Endothelial cell of umbilical vein (primary cell): ENCODE measurements around the gene MBNL2. TPM values are rescaled to one million over a fixed set of nuclear protein-coding genes. Genes with fewer than 3 reads are reported as not detected.

Source experiments
- BruUV-seq: library from RNA; stranded (reverse); fragments of 400-500 nt; replicated peaks from 2 replicates; lab custom pipeline; 2021; lab: Mats Ljungman, UMichigan
- CTCF ChIA-PET: fragments of 300-600, 350-600 bp; sonication (Branson Sonifier 250); formaldehyde crosslinking; loops from one replicate; lab custom pipeline; 2021; ENCODE audit warnings: antibody characterized with exemption, inconsistent platforms; lab: Charles Lee
- POLR2A ChIA-PET: fragments of 300-600, 350-600 bp; sonication (Branson Sonifier 250); formaldehyde crosslinking; loops from one replicate; lab custom pipeline; 2021; ENCODE audit warnings: antibody characterized with exemption, inconsistent platforms; lab: Charles Lee
- DNase-seq: peaks from one replicate; pipeline ENCODE4 v3.0.0-alpha.2; 2011; ENCODE audit warnings: low read depth, low spot score
- FAIRE-seq: peaks from 2 replicates; lab custom pipeline; 2011; peaks lifted over from hg19 to GRCh38; lab: Jason Lieb, UNC
- H2AFZ ChIP-seq: 2 replicates; pipeline ENCODE4 v1.6.0; 2012; ENCODE audit warnings: low read depth, low read length, control low read depth, inconsistent platforms
- H3K27ac ChIP-seq: 2 replicates; pipeline ENCODE4 v1.5.1; 2011; ENCODE audit warnings: low read depth, mild to moderate bottlenecking, control low read depth, low read length, moderate library complexity; ENCODE audit not compliant: insufficient read depth
- H3K27me3 ChIP-seq, 2 experiments: 2 replicates each; pipeline versions ENCODE4 v1.6.0 to v1.6.1; 2011; ENCODE audit warnings: low read length in 2 of 2, mixed read lengths in 1 of 2; ENCODE audit not compliant: control insufficient read depth in 2 of 2, insufficient read depth in 2 of 2
- H3K36me3 ChIP-seq, 2 experiments: 2 replicates in 1 of 2; 3 replicates in 1 of 2; pipeline ENCODE4 v1.5.1; 2011; ENCODE audit warnings: low read length in 2 of 2, mild to moderate bottlenecking in 1 of 2, moderate library complexity in 1 of 2; ENCODE audit not compliant: control insufficient read depth in 2 of 2, insufficient read depth in 2 of 2; ENCODE audit errors: extremely low read depth in 1 of 2
- H3K4me1 ChIP-seq: 3 replicates; pipeline ENCODE4 v1.5.1; 2011; ENCODE audit warnings: mild to moderate bottlenecking, low read length; ENCODE audit not compliant: control insufficient read depth, insufficient read depth; ENCODE audit errors: extremely low read depth
- H3K4me2 ChIP-seq: 2 replicates; pipeline ENCODE4 v1.6.1; 2011; ENCODE audit warnings: low read length, control low read depth, mixed read lengths; ENCODE audit not compliant: insufficient read depth
- H3K4me3 ChIP-seq, 3 experiments: fragments of 200-600 bp in 1 of 3; sonication (generic), shearing (Covaris generic) in 1 of 3; replicated peaks in 1 of 3; 2 replicates each; pipeline ENCODE4 v1.5.1; 2011 to 2016; ENCODE audit warnings: control low read depth in 3 of 3, low read length in 3 of 3, mild to moderate bottlenecking in 2 of 3, inconsistent platforms in 1 of 3, low read depth in 1 of 3, moderate library complexity in 1 of 3; ENCODE audit not compliant: insufficient read depth in 1 of 3
- H3K79me2 ChIP-seq: 2 replicates; pipeline ENCODE4 v1.6.0; 2012; ENCODE audit warnings: low read length, inconsistent platforms; ENCODE audit not compliant: control insufficient read depth, insufficient read depth
- H3K9ac ChIP-seq: replicated peaks from 2 replicates; pipeline ENCODE3; 2011; ENCODE audit warnings: low read length, control low read depth; ENCODE audit not compliant: insufficient read depth; ENCODE audit errors: extremely low read depth
- H3K9me1 ChIP-seq: replicated peaks from 3 replicates; pipeline ENCODE4 v1.6.0; 2011; ENCODE audit warnings: mild to moderate bottlenecking, low read length; ENCODE audit not compliant: control insufficient read depth, insufficient read depth; ENCODE audit errors: extremely low read depth
- H3K9me3 ChIP-seq: replicated peaks from 2 replicates; pipeline ENCODE4 v1.5.1; 2012; ENCODE audit warnings: low read length, inconsistent platforms; ENCODE audit not compliant: control insufficient read depth, insufficient read depth
- H4K20me1 ChIP-seq: replicated peaks from 2 replicates; pipeline ENCODE3; 2011; ENCODE audit warnings: mild to moderate bottlenecking, low read length; ENCODE audit not compliant: control insufficient read depth, insufficient read depth; ENCODE audit errors: extremely low read depth
- EZH2 ChIP-seq: IDR thresholded peaks from 2 replicates; pipeline ENCODE4 v1.6.1; 2012; ENCODE audit warnings: borderline replicate concordance, low read depth, mild to moderate bottlenecking, moderate library complexity, low read length, inconsistent platforms; ENCODE audit not compliant: severe bottlenecking
- FOS ChIP-seq: IDR thresholded peaks from 2 replicates; pipeline ENCODE4 v1.6.1; 2011; ENCODE audit warnings: mild to moderate bottlenecking, low read length, moderate library complexity, borderline replicate concordance; ENCODE audit not compliant: insufficient read depth
- GATA2 ChIP-seq: IDR thresholded peaks from 2 replicates; pipeline ENCODE4 v1.7.0; 2011; ENCODE audit warnings: low read depth, mild to moderate bottlenecking, moderate library complexity, mixed read lengths, low read length; ENCODE audit not compliant: insufficient read length, insufficient read depth
- JUN ChIP-seq: IDR thresholded peaks from 2 replicates; pipeline ENCODE4 v1.6.1; 2011; ENCODE audit warnings: borderline replicate concordance, low read depth; ENCODE audit not compliant: insufficient read length, insufficient read depth
- MYC ChIP-seq: IDR thresholded peaks from one replicate; pipeline ENCODE4 v1.6.1; 2011; ENCODE audit warnings: mild to moderate bottlenecking, low read depth, low read length
- POLR2A ChIP-seq: IDR thresholded peaks from 2 replicates; pipeline ENCODE4 v1.6.1; 2012; ENCODE audit warnings: low read depth, mild to moderate bottlenecking, control low read depth, low read length
- POLR2AphosphoS5 ChIP-seq: IDR thresholded peaks from 2 replicates; pipeline ENCODE4 v1.6.1; 2012; ENCODE audit warnings: low read depth, mild to moderate bottlenecking, control low read depth, low read length, moderate library complexity; ENCODE audit not compliant: insufficient read depth
- dilution Hi-C: fragments of 300-500 bp; cut with MboI; formaldehyde crosslinking; loops from one replicate; pipeline ENCODE4 v1.15.0; 2019; ENCODE audit warnings: low sequenced_read_pairs; ENCODE audit not compliant: extremely low pct_ligation_motif_present
- intact Hi-C: fragments of 100-400 bp; cut with micrococcal nuclease; formaldehyde crosslinking; loops from one replicate; pipeline ENCODE4 v1.10.0; 2022
- polyA plus RNA-seq, 4 experiments: library from polyadenylated mRNA; depleted of rRNA in 3 of 4; stranded (reverse) in 3 of 4; unstranded in 1 of 4; fragments of >200 nt; gene quantifications; 2 replicates each; pipeline versions ENCODE4 v1.2.1 to v1.2.3, GENCODE V29; 2011 to 2012; ENCODE audit warnings: missing spikeins in 1 of 4
- total RNA-seq: library from RNA; stranded (reverse); gene quantifications from 2 replicates; pipeline ENCODE4 v1.2.3, GENCODE V29; 2021

MBNL2 gene
- total and polyA plus RNA-seq, 2 donors (not counting 3 experiments of a cell fraction or from before 2014, with no cell fraction given) = 32.9 to 76.5 TPM

DNA sequence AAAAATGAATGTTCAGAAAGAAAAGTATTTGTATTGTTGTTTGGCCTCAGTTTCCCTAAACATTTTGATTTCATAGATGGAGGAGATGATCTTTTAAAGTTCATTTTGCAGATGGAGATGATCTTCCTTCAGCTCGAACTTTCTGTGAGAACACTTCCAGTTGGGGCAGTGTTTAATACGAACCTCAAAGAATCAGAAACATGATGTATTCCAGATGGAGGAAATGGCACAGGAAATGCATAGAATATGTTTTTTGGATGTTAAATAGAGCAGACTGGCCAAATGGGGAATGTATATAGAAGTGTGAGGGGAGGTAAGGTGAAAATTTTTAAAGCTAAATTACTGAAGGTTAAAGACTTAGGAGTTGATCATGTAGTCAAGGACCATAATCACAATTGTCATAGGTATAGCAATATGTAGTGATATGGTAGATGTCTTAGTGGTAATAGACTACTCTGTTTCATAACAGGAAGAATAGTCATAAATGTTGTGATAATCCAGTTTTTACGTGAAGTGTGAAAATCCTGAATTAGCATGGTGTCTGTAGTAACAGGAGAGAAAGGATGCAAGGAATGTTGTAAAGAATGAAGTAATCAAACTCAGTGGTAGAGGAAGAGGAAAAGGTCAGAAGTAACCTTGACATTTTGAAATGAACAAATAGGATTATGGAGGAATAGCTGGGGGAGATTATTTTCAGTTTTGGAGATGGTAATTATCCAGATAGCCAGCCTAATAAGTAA is 216.9 kb downstream of the MBNL2 start:
- Histone ChIP-seq H3K4me2 (peak overlapping the region; percentile 1), H3K27ac (no peak overlapping the region), H3K9ac (no peak overlapping the region), H4K20me1 (no peaks in the 10 kb centered on the region), H3K9me1 (no peaks in the 10 kb centered on the region), H3K27me3 (no peaks in the 10 kb centered on the region), H3K4me3 (no peak overlapping the region), H3K9me3 (no peaks in the 10 kb centered on the region), H3K36me3 (no peaks in the 10 kb centered on the region), H3K79me2 (peaks cover 66% of the 10 kb centered on the region), H3K4me1 (peaks cover 24% of the 10 kb centered on the region), H2AFZ (no peak overlapping the region)
- no TSS peak for BruUV-seq
- DNase-seq = peak; percentile 8
- TF ChIP-seq JUN (no peak), POLR2AphosphoS5 (no peak), GATA2 (no peak), EZH2 (no peak), FOS (no peak), MYC (no peak), POLR2A (no peak)
- FAIRE-seq = no peak
- intact Hi-C loops (loop anchor here (10.0 kb wide), 1 partner anchor 1384 kb away; the partner anchor contains the start of gene UGGT2), dilution Hi-C loops (no loop called here)
- CTCF ChIA-PET = no interaction called here
- POLR2A ChIA-PET = no interaction called here
